Mucosa of descending colon (tissue), 3 donors: ENCODE measurements around the gene HS1BP3. TPM values are rescaled to one million over a fixed set of nuclear protein-coding genes. Genes with fewer than 3 reads are reported as not detected.
A peak's percentile ranks its signal among the peaks of the same experiment; 100 is the strongest.

ENCODE experiments used
- ATAC-seq: fragments of 200-7000 bp; cut with Tn5 transposase; one replicate; pipeline ENCODE4 v1.9.1; 2020; ENCODE audit warnings: mild to moderate bottlenecking, moderate library complexity
- DNase-seq, 3 donors: peaks; one replicate each; pipeline ENCODE4 v3.0.0-alpha.2; 2020
- H3K36me3 ChIP-seq: fragments of 200-600 bp; one replicate; pipeline ENCODE4 v1.8.0; 2021; ENCODE audit warnings: low read depth, mild to moderate bottlenecking
- H3K4me1 ChIP-seq: fragments of 200-600 bp; one replicate; pipeline ENCODE4 v1.8.0; 2021; ENCODE audit warnings: low read depth, mild to moderate bottlenecking
- H3K4me3 ChIP-seq: fragments of 200-600 bp; one replicate; pipeline ENCODE4 v1.8.0; 2021; ENCODE audit warnings: mild to moderate bottlenecking
- H3K9me3 ChIP-seq: fragments of 200-600 bp; one replicate; pipeline ENCODE4 v1.8.0; 2021; ENCODE audit warnings: mild to moderate bottlenecking
- CTCF ChIP-seq: fragments of 200-600 bp; IDR thresholded peaks from one replicate; pipeline ENCODE4 v1.8.0; 2022; ENCODE audit warnings: antibody characterized with exemption, mild to moderate bottlenecking
- intact Hi-C, 2 donors: fragments of 100-400 bp; cut with DNase I in 1 of 2; cut with micrococcal nuclease in 1 of 2; formaldehyde crosslinking; loops; one replicate each; pipeline versions ENCODE4 v1.11.0 to v1.11.1; 2022; cut with DNase I, micrococcal nuclease
- total RNA-seq, 3 donors: library from RNA; stranded (reverse); fragmentation: NEBNext Ultra II Directional in 2 of 3; extraction: Animal tissue kit (Norgen Biotek cat#: 25700) in 2 of 3; gene quantifications; one replicate each; pipeline versions ENCODE4 v1.2.1 to v1.2.4, GENCODE V29; 2021 to 2023
- donor health status: DM: no; HTN: no; CAD: no; lungs with moderate emphysema.
- donor health status: DM: no; HTN: no; CAD: no.
- donor health status: DM: no; HTN: yes; CAD: no.

The HS1BP3 gene
- total RNA-seq, 3 donors from 2014 or later, result 28.8 to 47.0 (median 29.7) TPM

- peak; percentile 13 for ATAC-seq
- no peaks in the 10 kb centered on the region for H3K36me3 ChIP-seq
- peaks cover 22% of the 10 kb centered on the region for H3K4me1 ChIP-seq
- TF ChIP-seq CTCF, result no peak
- no peak overlapping the region for H3K4me3 ChIP-seq
- no peaks in the 10 kb centered on the region for H3K9me3 ChIP-seq
- DNase-seq, result no peak
- intact Hi-C loops, result no loop called here
Observed at GRCh38 chr2:20666005-20666303, 15.1 kb upstream of the HS1BP3 start.

GRCh38 chr2:20665243-20666004 is 14.5 kb upstream of the HS1BP3 start:
- no peak for ATAC-seq
- no peak for TF ChIP-seq CTCF
- intact Hi-C loops, result no loop called here
- Histone ChIP-seq H3K4me1 (peaks cover 22% of the 10 kb centered on the region), H3K36me3 (no peaks in the 10 kb centered on the region), H3K9me3 (no peaks in the 10 kb centered on the region), H3K4me3 (no peak overlapping the region)
- no peak for DNase-seq

- H3K4me3 ChIP-seq, result no peak overlapping the region
- intact Hi-C loops, result no loop called here
- peaks cover 22% of the 10 kb centered on the region for H3K4me1 ChIP-seq
- DNase-seq, result no peak
- H3K36me3 ChIP-seq, result no peaks in the 10 kb centered on the region
- H3K9me3 ChIP-seq, result no peaks in the 10 kb centered on the region
- no peak for TF ChIP-seq CTCF
- ATAC-seq, result no peak
Observed at GRCh38 chr2:20664431-20665242, 13.7 kb upstream of the HS1BP3 start.

- no peak overlapping the region for H3K4me3 ChIP-seq
- DNase-seq, result no peak
- no peak for ATAC-seq
- no peaks in the 10 kb centered on the region for H3K9me3 ChIP-seq
- H3K36me3 ChIP-seq, result no peaks in the 10 kb centered on the region
- TF ChIP-seq CTCF, result no peak
- peaks cover 22% of the 10 kb centered on the region for H3K4me1 ChIP-seq
- intact Hi-C loops, result no loop called here
Observed at GRCh38 chr2:20664071-20664390, 13.1 kb upstream of the HS1BP3 start.

- no peak overlapping the region for H3K4me3 ChIP-seq
- DNase-seq (no peak), ATAC-seq (no peak)
- TF ChIP-seq CTCF, result no peak
- no peaks in the 10 kb centered on the region for H3K36me3 ChIP-seq
- H3K9me3 ChIP-seq, result no peaks in the 10 kb centered on the region
- peaks cover 22% of the 10 kb centered on the region for H3K4me1 ChIP-seq
- intact Hi-C loops, result loop anchor here in 1 of 2 donors (2.0 kb wide), 1 partner anchor 299 kb away; no protein-coding TSS in a partner anchor
Observed at GRCh38 chr2:20663196-20664070, 12.5 kb upstream of the HS1BP3 start.
